OCI-LY7 (cell line): ENCODE measurements around the gene PLSCR1. TPM values are rescaled to one million over a fixed set of nuclear protein-coding genes. Genes with fewer than 3 reads are reported as not detected.

Source experiments
- BruUV-seq: library from RNA; stranded (reverse); fragments of 400-500 nt; replicated peaks from 2 replicates; lab custom pipeline; 2021; lab: Mats Ljungman, UMichigan
- CTCF ChIA-PET: fragments of 300-600 bp; sonication (Branson Sonifier 250); formaldehyde crosslinking; loops from one replicate; lab custom pipeline; 2022; ENCODE audit warnings: antibody characterized with exemption; ENCODE audit not compliant: unreplicated experiment; lab: Charles Lee
- POLR2A ChIA-PET: fragments of 300-600 bp; sonication (Branson Sonifier 250); formaldehyde crosslinking; loops from one replicate; lab custom pipeline; 2022; ENCODE audit warnings: antibody characterized with exemption; lab: Charles Lee
- DNase-seq: peaks from one replicate; pipeline ENCODE4 v3.0.0-alpha.2; 2015; ENCODE audit warnings: low spot score
- H2AFZ ChIP-seq: fragments of 200-600 bp; sonication (generic), shearing (Covaris generic); 2 replicates; pipeline ENCODE4 v1.6.1; 2014; ENCODE audit warnings: mild to moderate bottlenecking, antibody characterized with exemption, low read length, moderate library complexity
- H3K27ac ChIP-seq: fragments of 200-600 bp; sonication (generic); 2 replicates; pipeline ENCODE4 v1.5.1; 2014; ENCODE audit warnings: mixed run types, low read depth, mild to moderate bottlenecking, moderate library complexity, low read length, inconsistent platforms; ENCODE audit not compliant: poor library complexity, severe bottlenecking
- H3K36me3 ChIP-seq: fragments of 200-600 bp; sonication (generic); 2 replicates; pipeline ENCODE4 v1.6.1; 2014; ENCODE audit warnings: mild to moderate bottlenecking, antibody characterized with exemption, low read length, moderate library complexity, mixed read lengths; ENCODE audit not compliant: insufficient read depth
- H3K4me1 ChIP-seq: fragments of 200-600 bp; sonication (generic); 2 replicates; pipeline ENCODE4 v1.5.1; 2014; ENCODE audit warnings: mild to moderate bottlenecking, low read length; ENCODE audit not compliant: insufficient read depth, poor library complexity, severe bottlenecking
- H3K4me2 ChIP-seq: fragments of 200-600 bp; sonication (generic); 2 replicates; pipeline ENCODE4 v1.6.1; 2014; ENCODE audit warnings: mild to moderate bottlenecking, low read length
- H3K4me3 ChIP-seq: fragments of 200-600 bp; sonication (generic); 2 replicates; pipeline ENCODE4 v1.5.1; 2014; ENCODE audit warnings: mild to moderate bottlenecking, low read depth, low read length; ENCODE audit not compliant: poor library complexity, severe bottlenecking
- H3K79me2 ChIP-seq: fragments of 200-600 bp; sonication (generic); 2 replicates; pipeline ENCODE4 v1.6.1; 2016; ENCODE audit warnings: low read depth, mild to moderate bottlenecking, low read length, moderate library complexity, mixed read lengths; ENCODE audit not compliant: insufficient read depth
- H3K9me2 ChIP-seq: fragments of 200-600 bp; sonication (generic); 2 replicates; pipeline ENCODE4 v1.6.1; 2016; ENCODE audit warnings: mild to moderate bottlenecking, low read length, mixed read lengths; ENCODE audit not compliant: insufficient read depth
- H3K9me3 ChIP-seq: fragments of 200-600 bp; sonication (generic); 2 replicates; pipeline ENCODE4 v1.6.1; 2014; ENCODE audit warnings: mild to moderate bottlenecking, mixed run types, low read length, mixed read lengths
- H4K20me1 ChIP-seq: fragments of 200-600 bp; sonication (generic); 2 replicates; pipeline ENCODE4 v1.6.1; 2014; ENCODE audit warnings: mild to moderate bottlenecking, antibody characterized with exemption, low read length, moderate library complexity, mixed read lengths; ENCODE audit not compliant: insufficient read depth
- EZH2phosphoT487 ChIP-seq: fragments of 200-600 bp; sonication (generic); IDR thresholded peaks from 2 replicates; pipeline ENCODE4 v1.6.1; 2018; ENCODE audit warnings: low read depth, borderline replicate concordance, mild to moderate bottlenecking, mixed run types, antibody characterized with exemption, low read length, moderate library complexity, mixed read lengths
- intact Hi-C: fragments of 100-400 bp; cut with micrococcal nuclease; formaldehyde crosslinking; loops from one replicate; pipeline ENCODE4 v1.10.0; 2022; ENCODE audit not compliant: unreplicated experiment
- total RNA-seq, 2 experiments: library from RNA; depleted of rRNA in 1 of 2; stranded (reverse); fragments of >200 nt in 1 of 2; shearing (Covaris generic) in 1 of 2; gene quantifications; 2 replicates each; pipeline ENCODE4 v1.2.3, GENCODE V29; 2014 to 2022
- TF ChIP-seq, protein P1 (sequence below): fragments of 200-600 bp; sonication (generic); conservative IDR thresholded peaks from 2 replicates; pipeline ENCODE4 v1.5.1; 2014; ENCODE audit warnings: mild to moderate bottlenecking, antibody characterized with exemption, low read length, moderate library complexity, mixed read lengths

PLSCR1 gene
- total RNA-seq, 2 experiments from 2014 or later = 1.8 to 13.4 TPM

- no peaks in the 10 kb centered on the region for H3K79me2 ChIP-seq
- CTCF ChIA-PET = no interaction called here
These were observed 21.7 kb upstream of the PLSCR1 start for GRCh38 chr3:146566138-146566537.

GRCh38 chr3:146561879-146562278, 17.5 kb upstream of the PLSCR1 start:
- no peaks in the 10 kb centered on the region for H3K36me3 ChIP-seq
- no peak overlapping the region for H2AFZ ChIP-seq
- no peak overlapping the region for H3K4me3 ChIP-seq
- ChIA-PET POLR2A (no interaction called here), CTCF (no interaction called here)
- intact Hi-C loops = no loop called here
- H3K9me2 ChIP-seq = no peaks in the 10 kb centered on the region
- no peaks in the 10 kb centered on the region for H3K9me3 ChIP-seq
- no peak overlapping the region for H3K4me2 ChIP-seq
- no peaks in the 10 kb centered on the region for H4K20me1 ChIP-seq
- no peak for DNase-seq
- no TSS peak for BruUV-seq
- H3K4me1 ChIP-seq = no peaks in the 10 kb centered on the region
- H3K27ac ChIP-seq = no peak overlapping the region
- TF ChIP-seq EZH2phosphoT487 = no peak
- TF ChIP-seq, protein P1, sequence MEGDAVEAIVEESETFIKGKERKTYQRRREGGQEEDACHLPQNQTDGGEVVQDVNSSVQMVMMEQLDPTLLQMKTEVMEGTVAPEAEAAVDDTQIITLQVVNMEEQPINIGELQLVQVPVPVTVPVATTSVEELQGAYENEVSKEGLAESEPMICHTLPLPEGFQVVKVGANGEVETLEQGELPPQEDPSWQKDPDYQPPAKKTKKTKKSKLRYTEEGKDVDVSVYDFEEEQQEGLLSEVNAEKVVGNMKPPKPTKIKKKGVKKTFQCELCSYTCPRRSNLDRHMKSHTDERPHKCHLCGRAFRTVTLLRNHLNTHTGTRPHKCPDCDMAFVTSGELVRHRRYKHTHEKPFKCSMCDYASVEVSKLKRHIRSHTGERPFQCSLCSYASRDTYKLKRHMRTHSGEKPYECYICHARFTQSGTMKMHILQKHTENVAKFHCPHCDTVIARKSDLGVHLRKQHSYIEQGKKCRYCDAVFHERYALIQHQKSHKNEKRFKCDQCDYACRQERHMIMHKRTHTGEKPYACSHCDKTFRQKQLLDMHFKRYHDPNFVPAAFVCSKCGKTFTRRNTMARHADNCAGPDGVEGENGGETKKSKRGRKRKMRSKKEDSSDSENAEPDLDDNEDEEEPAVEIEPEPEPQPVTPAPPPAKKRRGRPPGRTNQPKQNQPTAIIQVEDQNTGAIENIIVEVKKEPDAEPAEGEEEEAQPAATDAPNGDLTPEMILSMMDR = no peak
- H3K79me2 ChIP-seq = no peaks in the 10 kb centered on the region

More at GRCh38 chr3:146566138-146566537, 21.7 kb upstream of the PLSCR1 start:
- Histone ChIP-seq H2AFZ (no peak overlapping the region), H3K9me2 (no peaks in the 10 kb centered on the region), H3K4me1 (no peaks in the 10 kb centered on the region), H3K4me2 (no peak overlapping the region), H3K27ac (no peak overlapping the region), H3K9me3 (no peaks in the 10 kb centered on the region), H3K4me3 (no peak overlapping the region), H4K20me1 (no peaks in the 10 kb centered on the region), H3K36me3 (no peaks in the 10 kb centered on the region)
- DNase-seq = no peak
- TF ChIP-seq, protein P1 = no peak
- TF ChIP-seq EZH2phosphoT487 = no peak
- POLR2A ChIA-PET = no interaction called here
- BruUV-seq = no TSS peak
- intact Hi-C loops = no loop called here

- TF ChIP-seq EZH2phosphoT487 = no peak
- TF ChIP-seq, protein P1 = no peak
- no peaks in the 10 kb centered on the region for H3K9me2 ChIP-seq
- no peaks in the 10 kb centered on the region for H3K79me2 ChIP-seq
- BruUV-seq = no TSS peak
- DNase-seq = no peak
- H4K20me1 ChIP-seq = no peaks in the 10 kb centered on the region
- H3K4me3 ChIP-seq = no peak overlapping the region
- no peaks in the 10 kb centered on the region for H3K36me3 ChIP-seq
- ChIA-PET CTCF (no interaction called here), POLR2A (no interaction called here)
- intact Hi-C loops = no loop called here
- no peak overlapping the region for H3K27ac ChIP-seq
- no peak overlapping the region for H3K4me2 ChIP-seq
- H2AFZ ChIP-seq = no peak overlapping the region
- no peaks in the 10 kb centered on the region for H3K9me3 ChIP-seq
- H3K4me1 ChIP-seq = no peaks in the 10 kb centered on the region
These were observed 17.1 kb upstream of the PLSCR1 start for GRCh38 chr3:146561463-146561862.
